SK-N-SH treated with all-trans-retinoic acid at 6 μM for 48 hours (cell line): ENCODE data around the gene ZG16.
"Not testable (repeated sequence)": the region's sequence is repeated elsewhere in the genome, so short reads cannot be mapped to it uniquely, and the experiment has no call there.

Experiments
- ATAC-seq: fragments of 200-7000 bp; cut with Tn5 transposase; 3 replicates; pipeline ENCODE4 v1.9.1; 2020; ENCODE audit warnings: mild to moderate bottlenecking, moderate library complexity
- ARNTL ChIP-seq: fragments of 450-650 bp; formaldehyde crosslinking; IDR thresholded peaks from 2 replicates; pipeline ENCODE4 v1.5.0; 2020; ENCODE audit warnings: low read depth, mild to moderate bottlenecking, moderate library complexity, borderline replicate concordance
- CREB5 ChIP-seq: fragments of 250-450 bp; sonication (Bioruptor Pico); IDR thresholded peaks from 2 replicates; pipeline ENCODE4 v1.5.1; 2020; ENCODE audit warnings: low read depth, mild to moderate bottlenecking, moderate library complexity
- CSDC2 ChIP-seq: fragments of 250-450 bp; sonication (Bioruptor Pico); IDR thresholded peaks from 2 replicates; pipeline ENCODE4 v1.5.0; 2020; ENCODE audit warnings: mild to moderate bottlenecking, moderate library complexity
- CSRNP3 ChIP-seq: fragments of 250-450 bp; sonication (Bioruptor Pico); IDR thresholded peaks from 2 replicates; pipeline ENCODE4 v1.5.1; 2021; ENCODE audit warnings: mild to moderate bottlenecking, moderate library complexity
- ESRRG ChIP-seq: fragments of 250-450 bp; sonication (Bioruptor Pico); IDR thresholded peaks from 2 replicates; pipeline ENCODE4 v1.6.1; 2021; ENCODE audit warnings: mild to moderate bottlenecking
- GLIS3 ChIP-seq: fragments of 250-450 bp; sonication (Bioruptor Pico); IDR thresholded peaks from 2 replicates; pipeline ENCODE4 v1.5.0; 2020; ENCODE audit warnings: mild to moderate bottlenecking, moderate library complexity
- ISL1 ChIP-seq: fragments of 250-450 bp; sonication (Bioruptor Pico); IDR thresholded peaks from 2 replicates; pipeline ENCODE4 v2.1.2; 2022; ENCODE audit warnings: mild to moderate bottlenecking, moderate library complexity
- OSR1 ChIP-seq: fragments of 250-450 bp; sonication (Bioruptor Pico); IDR thresholded peaks from 2 replicates; pipeline ENCODE4 v1.8.0; 2022; ENCODE audit warnings: moderate library complexity, mild to moderate bottlenecking, inconsistent platforms
- PATZ1 ChIP-seq: fragments of 250-450 bp; sonication (Bioruptor Pico); IDR thresholded peaks from 2 replicates; pipeline ENCODE4 v1.8.0; 2020; ENCODE audit warnings: mild to moderate bottlenecking, moderate library complexity, borderline replicate concordance
- POU6F1 ChIP-seq: fragments of 250-450 bp; sonication (Bioruptor Pico); IDR thresholded peaks from 2 replicates; pipeline ENCODE4 v1.8.0; 2021; ENCODE audit warnings: low read depth, mild to moderate bottlenecking, moderate library complexity, borderline replicate concordance
- PPARA ChIP-seq: fragments of 250-450 bp; sonication (Bioruptor Pico); IDR thresholded peaks from 2 replicates; pipeline ENCODE4 v1.5.0; 2020; ENCODE audit warnings: mild to moderate bottlenecking, borderline replicate concordance
- RARB ChIP-seq: fragments of 250-450 bp; sonication (Bioruptor Pico); IDR thresholded peaks from 2 replicates; pipeline ENCODE4 v1.8.0; 2021; ENCODE audit warnings: mild to moderate bottlenecking, moderate library complexity
- SNAI2 ChIP-seq: fragments of 250-450 bp; sonication (Bioruptor Pico); IDR thresholded peaks from 2 replicates; pipeline ENCODE4 v1.5.0; 2020; ENCODE audit warnings: mild to moderate bottlenecking, moderate library complexity
- TOX ChIP-seq: fragments of 250-450 bp; sonication (Bioruptor Pico); IDR thresholded peaks from 2 replicates; pipeline ENCODE4 v1.8.0; 2021; ENCODE audit warnings: mild to moderate bottlenecking, moderate library complexity, borderline replicate concordance
- TSHZ2 ChIP-seq: fragments of 250-450 bp; sonication (Bioruptor Pico); IDR thresholded peaks from 2 replicates; pipeline ENCODE4 v1.5.0; 2020; ENCODE audit warnings: mild to moderate bottlenecking, moderate library complexity
- ZC3H10 ChIP-seq: fragments of 250-450 bp; sonication (Bioruptor Pico); IDR thresholded peaks from 2 replicates; pipeline ENCODE4 v1.5.1; 2021; ENCODE audit warnings: mild to moderate bottlenecking, moderate library complexity
- ZFP3 ChIP-seq: fragments of 250-450 bp; sonication (Bioruptor Pico); IDR thresholded peaks from 2 replicates; pipeline ENCODE4 v1.5.0; 2020; ENCODE audit warnings: mild to moderate bottlenecking, moderate library complexity
- ZFP30 ChIP-seq: fragments of 450-650 bp; formaldehyde crosslinking; IDR thresholded peaks from 2 replicates; pipeline ENCODE4 v1.5.0; 2022; ENCODE audit warnings: mild to moderate bottlenecking, moderate library complexity
- ZNF565 ChIP-seq: fragments of 450-650 bp; formaldehyde crosslinking; conservative IDR thresholded peaks from 2 replicates; pipeline ENCODE4 v1.5.0; 2020; ENCODE audit warnings: low read depth, mild to moderate bottlenecking, moderate library complexity
- ZNF70 ChIP-seq: fragments of 450-650 bp; formaldehyde crosslinking; IDR thresholded peaks from 2 replicates; pipeline ENCODE4 v1.5.0; 2020; ENCODE audit warnings: mild to moderate bottlenecking, moderate library complexity

The ZG16 gene

GRCh38 chr16:29777576-29778350 lies at the start of gene ZG16:
Gene ZG16, plus strand, starts transcription at chr16:29778256. Its CDS starts 1,011 bp downstream, at chr16:29779267.
- ATAC-seq, result no peak
- TF ChIP-seq TOX (CRISPR knock-in tag) (no peak), SNAI2 (CRISPR knock-in tag) (no peak), RARB (CRISPR knock-in tag) (no peak), ARNTL (CRISPR knock-in tag) (no peak), ZNF70 (no peak), CSDC2 (CRISPR knock-in tag) (no peak), ZNF565 (CRISPR knock-in tag) (no peak), CREB5 (no peak), ESRRG (CRISPR knock-in tag) (no peak), OSR1 (no peak), ZC3H10 (CRISPR knock-in tag) (no peak)

- ATAC-seq, result peak; percentile 91
- TF ChIP-seq GLIS3, result no peak
- TF ChIP-seq PATZ1 (CRISPR knock-in tag), result no peak
- no peak for TF ChIP-seq PPARA (CRISPR knock-in tag)
- no peak for TF ChIP-seq TSHZ2 (CRISPR knock-in tag)
- no peak for TF ChIP-seq OSR1
- no peak for TF ChIP-seq ZNF70
These were observed 48.9 kb upstream of the ZG16 start for GRCh38 chr16:29729116-29729521.

GRCh38 chr16:29730649-29731048 lies 47.4 kb upstream of the ZG16 start:
- no peak for TF ChIP-seq ZFP30 (CRISPR knock-in tag)
- no peak for TF ChIP-seq CSDC2 (CRISPR knock-in tag)
- no peak for TF ChIP-seq ARNTL (CRISPR knock-in tag)
- no peak for TF ChIP-seq SNAI2 (CRISPR knock-in tag)
- TF ChIP-seq ZNF565 (CRISPR knock-in tag), result no peak
- TF ChIP-seq CREB5, result no peak
- no peak for TF ChIP-seq ISL1 (CRISPR knock-in tag)
- no peak for TF ChIP-seq ESRRG (CRISPR knock-in tag)
- TF ChIP-seq ZNF70, result no peak
- no peak for TF ChIP-seq TOX (CRISPR knock-in tag)
- TF ChIP-seq, all 23 proteins: peak for 0
- no peak for ATAC-seq

- not testable (repeated sequence) for ATAC-seq
These were observed 46.1 kb upstream of the ZG16 start for GRCh38 chr16:29731768-29732601.

- ATAC-seq, result no peak
- no peak for TF ChIP-seq ZFP3 (CRISPR knock-in tag)
- no peak for TF ChIP-seq CSRNP3 (CRISPR knock-in tag)
- TF ChIP-seq GLIS3, result no peak
- TF ChIP-seq TOX (CRISPR knock-in tag), result no peak
- TF ChIP-seq POU6F1 (CRISPR knock-in tag), result no peak
- no peak for TF ChIP-seq ISL1 (CRISPR knock-in tag)
These were observed 43.3 kb upstream of the ZG16 start for GRCh38 chr16:29734786-29735185.
